ENCODE data around the gene DNASE2.

DNASE2 gene

GRCh38 chr19:12825254-12826131, 55.8 kb downstream of the DNASE2 start:
- ATAC-seq (replicated peaks; ENCODE audit: extremely low read depth, poor library complexity, severe bottlenecking) = no peak

More at GRCh38 chr19:12825254-12826131, 55.8 kb downstream of the DNASE2 start:
- H3K27ac Mint-ChIP-seq (ENCODE audit: low read depth) = no peak overlapping the region
- H3K4me3 Mint-ChIP-seq = no peak overlapping the region
- no peaks in the 10 kb centered on the region for H3K9me3 Mint-ChIP-seq
- H3K36me3 Mint-ChIP-seq (ENCODE audit: insufficient read depth) = peaks cover 1% of the 10 kb centered on the region
- DNase-seq (ENCODE audit: low spot score in 2 of 2) = no peak
- H3K4me1 Mint-ChIP-seq = peaks cover 8% of the 10 kb centered on the region
- peaks cover 54% of the 10 kb centered on the region for H3K27me3 Mint-ChIP-seq

Measured in central memory CD8-positive, alpha-beta T cell (primary cell).